CMK (cell line): ENCODE data around the gene IFFO2.

Source experiments
- DNase-seq: peaks from one replicate; pipeline ENCODE4 v3.0.0-alpha.2; 2010; ENCODE audit warnings: low read depth

Gene IFFO2

DNA sequence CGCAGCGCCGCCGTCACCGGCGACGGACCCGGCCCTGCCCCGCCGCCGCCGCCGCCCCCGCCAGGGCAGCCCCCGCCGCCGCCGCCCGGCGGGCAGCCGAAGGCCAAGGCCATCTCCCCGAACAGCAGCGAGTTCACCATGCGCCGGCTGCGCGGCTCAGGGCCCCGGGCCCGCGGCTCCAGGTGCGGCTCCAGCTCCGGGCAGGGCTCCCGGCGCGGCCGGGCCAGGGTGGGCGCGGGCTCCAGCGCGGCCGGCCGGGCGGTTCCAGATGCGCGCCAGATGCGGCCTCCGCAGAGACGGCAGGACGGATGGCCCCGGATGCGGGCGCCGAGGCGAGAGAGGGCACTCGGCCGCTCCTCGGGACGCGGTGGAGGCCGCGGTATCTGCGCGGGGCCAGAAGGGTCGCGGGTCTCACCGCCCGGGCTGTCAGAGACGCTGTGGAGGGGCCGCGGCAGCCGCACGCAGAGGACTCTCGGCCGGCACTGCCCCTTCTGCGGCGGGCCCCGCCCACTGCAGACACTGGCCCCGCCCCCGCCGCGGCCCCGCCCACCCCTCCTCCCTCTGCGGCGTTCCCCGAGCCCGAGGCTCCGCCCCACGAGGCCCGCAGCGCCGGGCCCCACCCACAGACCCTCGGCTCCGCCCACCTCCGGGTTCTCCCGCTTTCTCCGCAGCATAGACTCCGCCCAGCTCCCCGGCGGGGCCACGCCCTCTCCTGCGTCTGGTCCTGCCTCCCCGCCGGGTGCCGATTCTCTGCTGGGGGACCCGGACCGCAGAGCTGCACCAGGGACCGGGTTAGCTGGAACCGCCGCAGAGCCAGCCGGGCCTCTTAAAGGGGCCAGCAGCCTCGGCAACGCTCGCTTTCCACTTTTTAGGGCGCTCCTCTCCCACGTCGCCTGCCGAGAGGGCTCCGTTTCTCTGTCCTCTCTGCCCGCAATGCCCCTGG lies at the start of gene IFFO2:
Gene IFFO2 (minus strand): TSS at position 484 of the 943 bp plus-strand sequence. CDS start 344 bp downstream, at position 140.
- DNase-seq: peak; percentile 89

DNA sequence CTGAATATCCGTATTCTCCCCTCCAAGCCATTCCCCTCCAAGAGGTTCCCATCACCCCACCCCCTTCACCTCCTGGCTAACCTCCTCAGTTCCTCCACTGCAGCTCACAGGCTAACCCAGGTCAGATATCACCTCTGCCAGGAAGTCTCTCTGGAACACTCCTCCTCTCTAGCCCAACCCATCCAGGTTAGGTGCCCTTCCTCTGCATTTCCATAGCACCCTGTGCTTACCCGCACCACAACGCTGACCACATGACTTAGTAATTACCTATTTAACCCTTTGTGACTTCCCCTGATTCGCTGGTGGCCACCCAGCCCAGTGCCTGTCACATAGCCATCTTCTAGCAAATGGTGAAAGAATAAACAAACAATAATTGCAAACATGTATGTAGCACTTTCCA lies 49.5 kb upstream of the IFFO2 start:
- DNase-seq: no peak

DNA sequence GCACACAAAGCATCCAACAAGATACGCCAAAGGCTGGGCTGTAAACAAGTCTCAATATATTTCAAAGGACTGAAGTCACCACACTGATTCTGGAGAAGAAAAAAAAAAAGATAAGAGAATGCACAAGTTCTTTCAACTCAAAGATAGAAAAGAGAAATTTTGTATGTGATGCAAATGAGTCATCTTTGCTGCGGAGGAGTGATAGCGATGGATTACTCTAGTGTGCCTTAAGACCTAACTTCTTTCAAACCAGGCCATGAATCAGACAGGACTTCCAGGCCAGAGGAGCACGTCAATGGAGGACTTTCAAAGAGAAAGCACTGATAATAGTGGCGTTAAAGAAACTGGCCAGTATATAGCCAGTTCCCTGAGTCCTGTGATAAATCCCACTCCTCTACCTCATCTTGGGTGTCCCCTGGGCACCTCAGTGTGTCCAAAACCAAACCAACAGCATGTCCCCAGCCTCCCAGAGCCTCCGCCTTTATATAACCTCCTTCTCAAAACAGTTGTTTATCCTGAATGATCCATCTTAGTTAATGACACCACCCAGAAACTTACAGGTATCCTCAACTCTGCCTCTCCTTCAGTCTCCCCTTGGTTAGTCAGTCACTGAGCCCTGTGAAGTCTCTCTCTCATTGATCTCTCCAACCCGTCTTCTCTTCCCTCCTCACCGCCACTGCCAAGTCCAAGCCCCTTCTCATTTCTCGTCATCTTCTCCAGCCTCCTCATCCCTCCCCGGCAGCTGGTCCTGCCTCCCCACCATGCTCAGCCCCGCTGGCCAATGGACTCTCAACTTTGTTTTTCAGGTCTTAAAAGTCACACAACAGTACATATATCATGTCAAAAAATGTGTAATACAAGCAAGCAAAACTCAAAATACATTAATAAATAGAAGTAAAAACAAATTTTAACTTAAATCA lies 47.2 kb upstream of the IFFO2 start:
- DNase-seq: no peak

DNA sequence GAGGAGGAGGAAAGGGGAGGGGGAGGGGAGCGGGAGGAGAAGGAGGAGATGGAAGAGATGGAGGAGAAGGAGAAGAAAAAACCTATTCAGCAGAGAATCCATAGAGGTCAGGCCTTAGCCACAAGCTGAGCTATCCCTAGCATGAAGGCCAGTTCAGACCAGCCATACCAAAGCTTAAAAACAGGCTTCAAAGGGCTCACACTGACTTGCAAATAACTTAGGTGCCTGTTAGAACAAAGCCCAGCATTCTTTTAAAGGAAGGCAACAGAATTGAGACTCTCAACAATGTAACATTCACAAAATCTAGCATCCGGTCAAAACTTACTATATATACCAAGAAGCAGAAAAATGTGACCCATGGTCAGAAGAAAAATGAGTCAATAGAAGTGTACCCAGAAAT lies 43.6 kb upstream of the IFFO2 start:
- DNase-seq: no peak

DNA sequence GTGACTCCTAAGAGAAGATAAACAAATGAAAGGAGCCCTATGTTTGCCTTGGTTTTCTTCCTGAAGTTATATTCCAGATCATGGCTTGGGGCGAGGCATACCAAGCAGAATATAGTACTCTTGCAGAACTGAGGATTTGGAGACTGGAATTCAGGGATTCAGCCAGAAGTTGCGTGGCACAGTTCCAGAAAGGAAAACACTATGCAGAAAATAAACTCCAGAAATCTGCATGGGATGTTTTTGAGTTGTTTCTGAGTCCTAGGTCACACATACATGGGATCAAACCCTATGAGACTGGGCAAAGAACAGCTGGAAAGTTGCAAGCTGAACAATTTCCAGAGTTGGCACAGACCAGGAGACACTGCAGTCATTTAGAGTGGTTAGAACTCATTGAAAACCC lies 42.9 kb upstream of the IFFO2 start:
- DNase-seq: no peak

DNA sequence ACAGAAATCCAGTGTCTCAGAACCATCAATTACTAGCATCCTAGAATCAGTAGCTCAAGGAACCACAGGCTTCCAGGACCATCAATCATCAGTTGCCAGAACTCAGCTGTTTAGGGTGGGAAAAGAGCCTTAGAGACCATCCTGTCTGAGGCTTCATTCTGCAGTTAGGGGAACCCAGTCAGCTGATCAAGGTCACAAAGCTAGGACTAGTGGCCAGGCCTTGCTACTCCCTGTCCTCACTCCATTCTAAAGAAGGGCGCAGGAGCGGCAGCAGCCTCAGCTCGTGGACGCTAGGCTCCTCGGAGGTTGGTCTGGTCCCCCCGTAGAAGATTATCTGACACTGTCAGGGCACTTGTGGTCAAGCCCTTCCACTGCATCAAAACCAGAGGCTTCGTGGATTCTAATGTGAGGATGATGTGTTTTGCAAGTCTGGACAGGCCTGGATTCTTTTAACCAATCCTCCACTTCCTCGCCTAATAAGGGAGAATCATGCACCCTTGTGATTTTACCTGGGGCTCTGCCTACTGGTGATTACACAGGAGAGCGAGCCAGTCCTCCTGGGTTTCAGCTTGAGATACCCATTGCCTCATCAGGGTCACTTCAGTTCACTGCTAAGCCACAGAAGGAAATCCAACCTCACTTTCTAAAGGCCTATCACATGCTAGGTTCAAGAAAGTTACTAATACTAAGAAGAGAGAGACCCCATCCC lies 41.7 kb upstream of the IFFO2 start:
- DNase-seq: no peak

DNA sequence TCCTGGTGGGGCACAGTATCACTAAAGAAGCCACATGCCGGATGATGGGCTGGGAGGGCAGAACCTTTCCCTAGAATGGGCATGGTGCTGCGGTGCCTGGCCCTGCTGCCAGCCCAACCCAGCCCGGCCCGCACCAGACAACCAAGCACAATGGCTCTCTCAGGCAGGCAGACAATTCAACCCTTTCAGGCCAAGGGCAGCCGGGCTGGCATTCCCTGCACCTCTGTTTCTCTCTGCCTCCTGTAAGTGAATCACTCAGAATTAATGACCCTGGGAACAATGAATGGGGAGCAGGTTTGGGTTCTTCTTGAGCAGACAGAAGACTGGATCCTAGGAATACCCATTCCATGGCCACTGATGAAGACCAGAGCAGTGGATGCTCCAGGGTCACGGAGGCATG lies 41.0 kb upstream of the IFFO2 start:
- DNase-seq: no peak

DNA sequence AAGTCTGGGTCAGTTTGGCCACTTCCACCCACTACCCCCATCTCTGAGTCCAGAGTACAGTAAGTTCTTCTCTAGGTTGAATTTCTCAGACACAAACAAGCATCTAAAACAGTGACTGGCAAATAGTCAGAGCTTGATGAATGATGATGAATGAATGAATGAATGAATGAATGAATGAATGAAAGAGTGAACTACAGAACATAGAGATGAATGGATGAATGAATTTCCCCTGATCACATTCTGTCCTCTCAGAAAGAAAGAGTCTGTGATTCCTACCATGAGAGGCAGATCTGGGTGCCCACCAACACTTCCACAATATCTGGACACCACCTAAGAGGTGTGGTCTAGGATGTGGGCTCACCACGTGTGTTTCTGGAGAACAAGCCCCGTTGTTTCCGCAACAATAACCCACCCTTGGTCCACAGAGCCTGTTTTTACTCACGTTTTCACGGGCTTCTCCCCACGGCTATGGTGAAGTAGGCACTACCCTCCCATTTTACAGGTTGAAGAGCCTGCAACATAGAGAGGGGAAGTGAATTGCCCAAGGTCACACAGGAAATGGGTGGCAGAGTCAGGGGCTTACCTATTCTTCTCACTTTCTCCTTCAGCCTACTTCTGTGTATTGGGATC lies 40.2 kb upstream of the IFFO2 start:
- no peak for DNase-seq

DNA sequence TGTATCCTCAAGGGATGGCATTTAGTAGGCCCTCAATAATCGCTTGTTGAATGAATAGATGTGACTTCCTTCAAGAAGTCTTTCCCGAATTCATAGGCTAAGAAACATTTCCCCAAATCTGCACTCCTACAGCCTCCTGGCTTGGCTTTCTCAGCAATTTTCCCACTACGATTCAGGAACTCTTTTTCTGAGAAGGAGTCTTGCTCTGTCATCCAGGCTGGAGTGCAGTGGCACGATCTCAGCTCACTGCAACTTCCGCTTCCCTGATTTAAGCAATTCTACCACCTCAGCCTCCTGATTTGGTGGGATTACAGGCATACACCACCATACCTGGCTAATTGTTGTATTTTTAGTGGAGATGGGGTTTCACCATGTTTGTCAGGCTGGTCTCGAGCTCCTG lies 37.9 kb upstream of the IFFO2 start:
- no peak for DNase-seq

DNA sequence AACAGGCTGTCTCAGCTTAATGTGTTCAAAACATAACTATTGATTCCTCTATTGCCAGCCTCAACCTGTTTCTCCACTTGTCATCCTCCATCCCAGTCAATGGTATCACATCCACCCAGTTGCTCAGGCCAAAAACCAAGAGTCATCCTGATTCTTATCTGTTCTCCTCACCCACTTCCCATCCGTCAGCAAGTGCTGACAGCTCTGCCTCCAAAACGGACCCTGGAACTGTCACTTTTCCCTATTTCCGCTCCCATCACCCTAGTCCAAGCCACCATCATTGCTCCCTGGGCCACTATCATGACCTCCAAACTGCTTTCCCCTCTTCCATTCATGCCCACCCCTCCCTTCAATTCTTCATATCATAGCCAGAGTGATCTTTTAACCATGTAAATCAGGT lies 36.2 kb upstream of the IFFO2 start:
- DNase-seq: no peak

DNA sequence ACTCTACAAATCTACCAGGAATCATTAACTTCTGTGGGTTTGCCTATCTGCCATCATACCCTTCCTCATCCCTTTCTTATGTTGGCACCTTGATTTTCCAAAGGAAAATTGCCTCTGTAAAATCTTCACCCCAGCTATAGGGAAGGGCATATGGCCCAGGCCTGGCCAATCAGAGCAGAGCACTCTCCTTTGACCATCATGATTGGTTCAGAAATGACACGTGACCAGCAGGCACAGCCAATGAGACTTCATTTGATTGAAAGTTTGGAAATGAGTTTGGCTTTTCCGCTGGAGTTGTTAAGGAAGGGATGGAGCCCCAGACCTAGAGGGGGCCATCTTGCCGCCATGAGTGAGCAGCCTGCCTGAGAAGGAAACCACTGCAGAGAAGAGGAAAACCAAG lies 35.1 kb upstream of the IFFO2 start:
- no peak for DNase-seq

DNA sequence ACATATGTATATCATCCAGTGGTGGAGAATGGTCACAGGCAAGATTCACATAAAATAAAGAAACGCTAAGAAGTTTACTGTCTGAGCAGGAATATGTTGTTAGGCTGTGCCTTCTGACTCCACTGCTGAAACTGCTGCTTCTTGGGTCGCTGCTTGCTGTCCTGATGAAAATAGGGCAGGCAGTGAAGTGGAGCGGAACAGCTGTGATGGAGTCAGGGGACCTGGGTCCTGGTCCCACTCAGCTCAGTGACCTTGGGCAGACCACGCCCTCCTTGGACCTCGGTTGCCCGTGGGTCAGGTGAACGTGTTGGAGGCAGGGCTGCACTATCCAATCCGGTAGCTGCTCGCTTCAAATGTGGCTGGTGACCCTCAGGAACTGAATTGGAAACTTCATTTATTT lies 33.4 kb upstream of the IFFO2 start:
- DNase-seq: no peak

DNA sequence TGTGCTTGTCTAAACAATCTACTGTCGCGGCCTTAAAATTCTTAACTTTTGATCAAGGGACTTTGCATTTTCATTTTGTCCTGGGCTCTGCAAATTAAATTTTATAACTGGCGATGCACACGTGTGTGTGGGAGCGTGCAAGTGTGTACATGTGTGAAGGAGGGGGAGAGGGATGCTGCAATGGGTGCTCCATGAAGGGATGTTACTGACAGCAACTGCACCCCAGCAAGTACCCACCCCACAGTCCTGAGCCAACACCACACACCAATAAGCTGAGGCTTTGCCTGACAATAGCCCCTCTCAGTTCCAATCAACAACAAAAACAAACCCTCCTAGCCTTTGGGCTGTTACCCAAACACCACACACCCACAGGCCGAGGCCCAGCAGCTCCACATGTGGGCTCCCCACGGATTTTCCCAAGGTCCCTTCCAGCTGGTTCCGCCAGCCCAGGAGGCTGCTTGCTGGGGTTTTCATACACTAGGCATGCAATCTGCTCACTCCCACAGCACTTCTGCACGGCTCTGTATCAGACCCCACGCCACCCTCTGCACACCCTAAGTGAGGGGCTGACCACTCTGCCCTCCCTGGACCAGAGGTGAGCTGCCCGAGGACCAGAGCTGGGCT lies 32.8 kb upstream of the IFFO2 start:
- no peak for DNase-seq

DNA sequence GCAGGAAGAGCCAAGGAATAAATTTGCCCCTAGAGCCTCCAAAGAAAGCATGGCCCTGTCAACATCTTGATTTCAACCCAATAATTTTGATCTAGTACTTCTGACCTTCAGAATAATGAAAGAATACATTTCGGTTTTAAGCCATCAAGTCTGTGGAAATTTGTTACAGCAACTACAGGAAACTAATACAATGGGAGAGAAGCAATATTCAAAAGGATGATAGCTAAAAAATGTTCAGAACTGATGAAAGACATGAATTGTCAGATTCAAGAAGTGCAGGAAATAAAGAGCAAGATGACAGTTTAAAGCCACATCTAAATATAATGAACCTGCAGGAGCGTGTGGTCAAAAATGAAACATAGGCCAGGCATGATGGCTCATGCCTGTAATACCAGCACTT lies 24.8 kb upstream of the IFFO2 start:
- DNase-seq: no peak

DNA sequence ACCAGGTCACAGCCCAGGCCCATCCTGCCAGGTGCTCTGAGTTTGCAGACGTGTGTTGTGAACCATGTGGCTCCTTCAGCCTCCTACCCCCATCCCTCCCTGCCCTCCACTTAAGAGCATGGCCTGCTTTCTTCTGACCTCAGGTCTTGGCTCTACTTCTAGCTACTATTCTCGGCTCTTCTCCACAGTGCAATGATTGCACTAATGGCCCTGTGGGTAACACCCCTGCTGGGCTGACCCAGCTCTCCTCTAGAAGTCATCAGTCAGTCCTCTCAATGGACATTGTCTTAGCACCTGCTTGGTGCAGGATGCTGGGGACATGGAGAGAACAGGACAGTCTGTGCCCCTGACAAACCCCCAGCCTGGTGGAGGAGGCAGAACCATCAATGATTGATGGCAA lies 22.2 kb upstream of the IFFO2 start:
- DNase-seq: no peak

DNA sequence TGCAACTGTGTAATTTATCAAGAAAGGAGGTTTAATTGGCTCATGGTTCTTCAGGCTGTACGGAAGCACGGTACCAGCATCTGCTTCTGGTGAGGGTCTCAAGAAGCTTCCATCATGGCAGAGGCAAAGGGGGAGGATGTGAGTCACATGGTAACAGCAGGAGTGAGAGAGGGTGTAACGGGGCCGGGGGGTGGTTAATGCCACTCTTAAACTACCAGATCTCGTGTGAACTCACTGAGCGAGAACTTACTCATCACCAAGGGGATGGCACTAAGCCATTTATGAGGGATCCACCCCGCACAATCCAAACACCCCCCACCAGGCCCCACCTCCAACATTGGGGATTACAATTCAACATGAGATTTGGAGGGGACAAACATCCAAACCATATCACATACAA lies 21.0 kb upstream of the IFFO2 start:
- DNase-seq: no peak

DNA sequence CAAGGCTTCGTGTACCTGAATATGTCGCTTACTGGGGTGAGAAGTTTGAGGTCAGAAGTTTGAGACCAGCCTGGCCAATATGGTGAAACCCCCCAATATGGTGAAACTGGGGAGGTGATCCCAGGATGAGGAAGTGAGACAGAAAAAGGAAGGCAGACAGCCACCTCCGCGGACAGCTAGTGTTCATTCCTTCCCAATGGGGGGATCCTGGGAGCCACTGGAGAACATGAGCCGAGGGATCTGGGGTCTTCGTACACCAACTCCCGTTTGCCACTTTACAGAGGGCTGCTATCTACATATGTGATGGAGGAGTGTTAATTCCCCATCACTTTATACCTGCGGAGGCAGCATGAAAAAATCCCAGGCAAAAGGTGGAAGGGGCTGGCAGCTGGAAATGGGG lies 19.6 kb upstream of the IFFO2 start:
- no peak for DNase-seq

DNA sequence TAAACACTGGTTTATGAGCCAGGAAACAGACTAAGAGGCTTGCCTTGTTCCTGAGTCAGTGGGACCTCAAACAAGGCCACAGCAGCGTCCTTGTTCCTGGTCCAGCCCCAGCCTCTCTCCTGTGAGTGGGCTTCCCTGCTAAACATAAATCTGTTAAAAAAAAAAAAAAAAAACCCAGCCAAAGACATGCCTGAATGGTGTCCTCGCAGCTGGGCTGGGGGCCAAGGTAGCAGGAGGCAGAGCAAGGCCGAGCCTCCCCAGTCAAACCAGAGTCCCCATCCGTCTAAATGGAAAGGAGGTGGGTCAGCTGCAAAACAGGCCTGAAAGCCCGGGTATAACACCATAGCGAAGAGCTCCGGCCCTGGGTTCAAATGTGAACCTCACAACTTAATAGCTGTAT lies 18.1 kb upstream of the IFFO2 start:
- no peak for DNase-seq

DNA sequence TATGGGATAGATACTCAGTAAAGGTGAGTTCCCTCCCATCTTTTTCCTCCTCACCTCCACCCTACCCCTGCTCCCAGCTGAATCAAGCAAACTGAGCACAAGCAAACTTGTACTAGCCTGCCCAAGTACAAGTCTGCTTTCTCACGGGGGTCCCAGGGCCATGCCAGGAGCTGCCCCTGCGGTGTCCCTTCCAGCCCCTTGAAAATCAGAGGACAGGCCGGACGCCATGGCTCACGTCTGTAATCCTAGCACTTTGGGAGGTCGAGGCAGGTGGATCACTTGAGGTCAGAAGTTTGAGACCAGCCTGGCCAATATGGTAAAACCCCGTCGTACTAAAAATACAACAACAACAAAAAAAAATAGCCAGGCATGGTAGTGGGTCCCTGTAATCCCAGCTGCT lies 17.5 kb upstream of the IFFO2 start:
- no peak for DNase-seq

DNA sequence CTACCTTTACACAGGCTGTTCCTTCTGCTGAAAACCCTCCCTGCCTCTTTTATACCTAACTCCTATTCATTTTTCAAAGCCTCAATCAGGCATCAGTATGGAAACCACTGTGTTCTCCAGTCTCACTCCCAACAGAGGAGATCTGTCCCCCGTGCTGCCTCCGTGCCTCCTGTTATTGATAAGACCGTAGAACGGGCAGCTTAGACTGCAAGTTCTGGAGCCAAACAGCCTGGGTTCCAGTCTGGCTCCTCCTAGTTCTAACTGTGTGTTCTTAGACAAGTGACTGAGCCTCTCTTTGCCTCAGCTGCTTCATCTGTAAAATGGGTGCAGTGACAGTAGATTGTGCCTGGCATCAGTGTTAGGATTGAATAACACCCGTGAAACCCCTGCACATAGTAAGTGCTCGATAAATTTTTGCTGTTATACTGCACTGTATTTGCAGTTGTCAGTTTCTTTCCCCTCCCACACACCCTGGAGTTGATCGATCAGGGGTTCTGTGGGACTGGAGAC lies 17.0 kb upstream of the IFFO2 start:
- DNase-seq: no peak

DNA sequence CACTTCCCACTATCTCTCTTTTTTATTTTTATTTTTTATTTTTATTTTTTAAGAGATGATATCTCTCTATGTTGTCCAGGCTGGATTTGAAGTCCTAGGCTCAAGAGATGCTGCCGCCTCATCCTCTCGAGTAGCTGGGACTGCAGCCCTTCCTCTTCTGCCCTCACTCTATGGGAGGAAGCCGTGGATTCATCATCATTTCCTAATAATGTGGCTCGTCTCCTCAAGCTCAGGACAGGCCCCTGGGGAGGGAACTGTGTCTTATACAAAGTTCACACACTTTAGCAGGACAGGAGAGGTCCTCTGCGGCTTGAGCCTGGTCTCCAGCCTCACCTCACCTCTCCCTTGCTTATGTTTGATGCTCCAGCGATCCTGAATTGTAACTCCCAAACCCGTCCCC lies 16.5 kb upstream of the IFFO2 start:
- no peak for DNase-seq
